Kidney (tissue), 14 donors: ENCODE measurements around the gene ZNF443. TPM values are rescaled to one million over a fixed set of nuclear protein-coding genes. Genes with fewer than 3 reads are reported as not detected.

ENCODE experiments used
- DNase-seq, 5 donors: peaks; one replicate each; pipeline ENCODE4 v3.0.0-alpha.2; 2013 to 2020
- FAIRE-seq: peaks from 2 replicates; lab custom pipeline; 2012; peaks lifted over from hg19 to GRCh38; lab: Jason Lieb, UNC
- H3K27ac ChIP-seq, 2 donors: one replicate each; pipeline ENCODE4 v1.7.0; 2013; ENCODE audit warnings: low read depth in 2 of 2, low read length in 2 of 2, inconsistent platforms in 1 of 2
- H3K27me3 ChIP-seq: one replicate; pipeline ENCODE4 v1.7.1; 2013; ENCODE audit warnings: low read length, inconsistent platforms; ENCODE audit not compliant: control insufficient read depth, insufficient read depth
- H3K36me3 ChIP-seq, 3 donors: one replicate each; pipeline versions ENCODE4 v1.7.0 to v1.7.1; 2013; ENCODE audit warnings: low read length in 3 of 3, control low read depth in 1 of 3, inconsistent platforms in 1 of 3; ENCODE audit not compliant: insufficient read depth in 3 of 3, control insufficient read depth in 2 of 3
- H3K4me1 ChIP-seq, 3 donors: one replicate each; pipeline versions ENCODE4 v1.7.0 to v1.7.1; 2013; ENCODE audit warnings: low read length in 3 of 3, inconsistent platforms in 1 of 3, low read depth in 1 of 3; ENCODE audit not compliant: control insufficient read depth in 2 of 3, insufficient read depth in 2 of 3
- H3K4me3 ChIP-seq, 3 donors: one replicate each; pipeline versions ENCODE4 v1.7.0 to v1.8.1; 2013; ENCODE audit warnings: low read length in 3 of 3, control low read depth in 1 of 3, inconsistent platforms in 1 of 3
- H3K9ac ChIP-seq, 3 donors: one replicate each; pipeline versions ENCODE4 v1.7.0 to v1.7.1; 2013; ENCODE audit warnings: low read length in 3 of 3, control low read depth in 1 of 3, inconsistent platforms in 1 of 3
- H3K9me3 ChIP-seq, 3 donors: one replicate each; pipeline versions ENCODE4 v1.7.0 to v1.7.1; 2013; ENCODE audit warnings: low read length in 3 of 3, control low read depth in 1 of 3, inconsistent platforms in 1 of 3; ENCODE audit not compliant: control insufficient read depth in 2 of 3, insufficient read depth in 1 of 3
- CTCF ChIP-seq: IDR thresholded peaks from 3 replicates; pipeline ENCODE4 v1.5.1; 2012; ENCODE audit warnings: mild to moderate bottlenecking, moderate library complexity, borderline replicate concordance; ENCODE audit not compliant: insufficient read depth; ENCODE audit errors: extremely low read depth
- intact Hi-C: fragments of 100-400 bp; cut with DNase I; formaldehyde crosslinking; loops from one replicate; pipeline ENCODE4 v1.11.1; 2022
- polyA plus RNA-seq: library from polyadenylated mRNA; stranded (reverse); fragments of 350-450 nt; fragmentation: Illumina TruSeq; extraction: RNeasy Lipid Tissue Mini Kit (QIAGEN cat#74804); gene quantifications from one replicate; pipeline ENCODE4 v1.2.3, GENCODE V29; 2014; ENCODE audit warnings: low read depth, low replicate concordance; ENCODE audit not compliant: insufficient read depth
- total RNA-seq: library from RNA; stranded (reverse); fragmentation: NEBNext Ultra II Directional; extraction: Animal tissue kit (Norgen Biotek cat#: 25700); gene quantifications from one replicate; pipeline ENCODE4 v1.2.1, GENCODE V29; 2021
- donor health status: control.
- donor health status: control.
- donor health status: control.
- donor health status: control.
- donor health status: control.
- donor health status: DM: yes; HTN: yes; CAD: no.
- donor health status: Normal renal cell carcinoma (clear cell type).

ZNF443 gene
- total and polyA plus RNA-seq, 2 donors from 2014 or later: 4.1 to 8.4 TPM

GRCh38 chr19:12485052-12485416 is 44.2 kb upstream of the ZNF443 start:
- H3K27ac ChIP-seq: peak overlapping the region; percentile 81 to 84
- DNase-seq: no peak
- no peaks in the 10 kb centered on the region for H3K9me3 ChIP-seq
- peaks cover 0 to 13% (median 3%) of the 10 kb centered on the region in 3 donors for H3K4me1 ChIP-seq
- H3K9ac ChIP-seq: peak overlapping the region; percentile 80 to 94 (median 83)
- no peaks in the 10 kb centered on the region for H3K27me3 ChIP-seq
- FAIRE-seq: no peak
- no peaks in the 10 kb centered on the region for H3K36me3 ChIP-seq
- TF ChIP-seq CTCF: no peak
- intact Hi-C loops: no loop called here
- peak overlapping the region; percentile 84 to 93 (median 87) for H3K4me3 ChIP-seq

- Histone ChIP-seq H3K4me3 (peak within 1 kb of the TSS; percentile 84 to 93 (median 87)), H3K9ac (peak within 1 kb of the TSS; percentile 80 to 94 (median 83)), H3K9me3 (no peaks in the 10 kb centered on the region), H3K27ac (peak within 1 kb of the TSS; percentile 81 to 84), H3K4me1 (peaks cover 0 to 13% (median 3%) of the 10 kb centered on the region in 3 donors), H3K27me3 (no peaks in the 10 kb centered on the region), H3K36me3 (no peaks in the 10 kb centered on the region)
- peak; percentile 94 to 98 (median 97) for DNase-seq
- intact Hi-C loops: no loop called here
- peak; percentile 66 for FAIRE-seq
- no peak for TF ChIP-seq CTCF
These were observed 43.7 kb upstream of the ZNF443 start, which contains the start of gene ZNF709 for GRCh38 chr19:12484371-12485051. ZNF709 (minus strand) TSS chr19:12484816; CDS start chr19:12484657, 159 bp downstream.

- Histone ChIP-seq H3K4me1 (peaks cover 0 to 13% (median 3%) of the 10 kb centered on the region in 3 donors), H3K27me3 (no peaks in the 10 kb centered on the region), H3K9me3 (no peaks in the 10 kb centered on the region), H3K27ac (peak overlapping the region; percentile 81 to 84), H3K4me3 (peak overlapping the region; percentile 84 to 93 (median 87)), H3K9ac (peak overlapping the region; percentile 75 to 83 (median 80)), H3K36me3 (no peaks in the 10 kb centered on the region)
- TF ChIP-seq CTCF: no peak
- DNase-seq (peak in 1 of 5 donors; percentile 45), FAIRE-seq (no peak)
- intact Hi-C loops: no loop called here
These were observed 43.2 kb upstream of the ZNF443 start for GRCh38 chr19:12484011-12484370.

GRCh38 chr19:12482509-12482886 is 41.7 kb upstream of the ZNF443 start:
- no peak for TF ChIP-seq CTCF
- Histone ChIP-seq H3K9me3 (no peaks in the 10 kb centered on the region), H3K36me3 (no peaks in the 10 kb centered on the region), H3K4me1 (peaks cover 0 to 20% (median 3%) of the 10 kb centered on the region in 3 donors), H3K9ac (no peak overlapping the region), H3K27ac (no peak overlapping the region), H3K4me3 (no peak overlapping the region), H3K27me3 (no peaks in the 10 kb centered on the region)
- intact Hi-C loops: no loop called here
- DNase-seq (no peak), FAIRE-seq (no peak)
